ENCODE data around the gene SH2D5. TPM values are rescaled to one million over a fixed set of nuclear protein-coding genes. Genes with fewer than 3 reads are reported as not detected.

The SH2D5 gene
- total RNA-seq, 1 donor from 2014 or later = 1.2 TPM

- Mint-ChIP-seq H3K27ac (ENCODE audit: unreplicated experiment) (peak overlapping the region; percentile 59), H3K9me3 (ENCODE audit: unreplicated experiment) (peaks cover 17% of the 10 kb centered on the region), H3K36me3 (ENCODE audit: unreplicated experiment) (no peaks in the 10 kb centered on the region), H3K27me3 (ENCODE audit: unreplicated experiment) (peaks cover 20% of the 10 kb centered on the region), H3K4me3 (ENCODE audit: unreplicated experiment) (peak overlapping the region; percentile 58), H3K4me1 (ENCODE audit: low read depth, unreplicated experiment) (peaks cover 22% of the 10 kb centered on the region)
- TF ChIP-seq, protein P1, sequence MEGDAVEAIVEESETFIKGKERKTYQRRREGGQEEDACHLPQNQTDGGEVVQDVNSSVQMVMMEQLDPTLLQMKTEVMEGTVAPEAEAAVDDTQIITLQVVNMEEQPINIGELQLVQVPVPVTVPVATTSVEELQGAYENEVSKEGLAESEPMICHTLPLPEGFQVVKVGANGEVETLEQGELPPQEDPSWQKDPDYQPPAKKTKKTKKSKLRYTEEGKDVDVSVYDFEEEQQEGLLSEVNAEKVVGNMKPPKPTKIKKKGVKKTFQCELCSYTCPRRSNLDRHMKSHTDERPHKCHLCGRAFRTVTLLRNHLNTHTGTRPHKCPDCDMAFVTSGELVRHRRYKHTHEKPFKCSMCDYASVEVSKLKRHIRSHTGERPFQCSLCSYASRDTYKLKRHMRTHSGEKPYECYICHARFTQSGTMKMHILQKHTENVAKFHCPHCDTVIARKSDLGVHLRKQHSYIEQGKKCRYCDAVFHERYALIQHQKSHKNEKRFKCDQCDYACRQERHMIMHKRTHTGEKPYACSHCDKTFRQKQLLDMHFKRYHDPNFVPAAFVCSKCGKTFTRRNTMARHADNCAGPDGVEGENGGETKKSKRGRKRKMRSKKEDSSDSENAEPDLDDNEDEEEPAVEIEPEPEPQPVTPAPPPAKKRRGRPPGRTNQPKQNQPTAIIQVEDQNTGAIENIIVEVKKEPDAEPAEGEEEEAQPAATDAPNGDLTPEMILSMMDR (IDR thresholded peaks at IDR 0.05; ENCODE audit: partially characterized antibody, unreplicated experiment) = no peak
- no peak for DNase-seq
Observed at GRCh38 chr1:20699558-20699957, 32.9 kb downstream of the SH2D5 start.

DNA sequence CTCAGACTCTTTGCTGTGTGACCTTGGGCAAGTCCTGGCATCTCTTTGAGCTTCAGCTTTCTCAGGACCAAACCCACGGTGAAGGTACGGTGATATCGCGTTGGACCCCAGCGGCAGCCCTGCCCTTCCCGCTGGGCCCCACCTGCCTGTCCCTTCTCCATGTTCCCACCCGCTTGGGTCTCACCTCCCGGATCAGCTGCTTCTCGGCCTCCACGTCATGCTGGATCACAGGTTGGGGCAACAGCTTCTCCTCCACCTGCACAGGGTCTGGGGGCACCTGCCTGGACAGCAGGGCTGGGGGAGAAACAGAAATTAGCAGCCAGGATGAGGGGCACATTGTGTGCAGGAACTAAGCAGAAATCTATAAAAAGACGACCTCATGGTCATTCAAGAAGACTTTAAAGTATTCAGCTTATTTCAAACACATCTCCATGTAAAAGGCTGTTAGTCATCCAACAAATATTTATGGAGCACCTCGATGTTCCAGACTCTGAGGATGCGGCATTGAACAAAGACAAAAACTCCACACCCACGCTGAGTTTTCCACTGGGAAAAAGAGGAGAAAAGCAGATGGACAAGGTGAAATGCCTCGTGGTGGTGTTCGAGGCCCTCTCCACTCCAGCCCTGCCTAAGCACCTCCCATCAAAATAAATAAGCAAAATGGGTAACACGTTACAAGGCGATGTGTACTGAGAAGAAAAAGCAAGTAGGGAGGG, 34.1 kb downstream of the SH2D5 start:
- peaks cover 10% of the 10 kb centered on the region for H3K9me3 Mint-ChIP-seq (ENCODE audit: unreplicated experiment)
- H3K4me3 Mint-ChIP-seq (ENCODE audit: unreplicated experiment) = no peak overlapping the region
- TF ChIP-seq, protein P1 (IDR thresholded peaks at IDR 0.05; ENCODE audit: partially characterized antibody, unreplicated experiment) = no peak

GRCh38 chr1:20697563-20697962, 34.9 kb downstream of the SH2D5 start:
- DNase-seq = no peak
- Mint-ChIP-seq H3K27ac (ENCODE audit: unreplicated experiment) (no peak overlapping the region), H3K9me3 (ENCODE audit: unreplicated experiment) (peaks cover 6% of the 10 kb centered on the region), H3K4me3 (ENCODE audit: unreplicated experiment) (peak overlapping the region; percentile 42), H3K36me3 (ENCODE audit: unreplicated experiment) (no peaks in the 10 kb centered on the region), H3K4me1 (ENCODE audit: low read depth, unreplicated experiment) (peaks cover 11% of the 10 kb centered on the region), H3K27me3 (ENCODE audit: unreplicated experiment) (peaks cover 7% of the 10 kb centered on the region)
- TF ChIP-seq, protein P1 (IDR thresholded peaks at IDR 0.05; ENCODE audit: partially characterized antibody, unreplicated experiment) = no peak

More for the DNA sequence above, 34.1 kb downstream of the SH2D5 start:
- peaks cover 11% of the 10 kb centered on the region for H3K27me3 Mint-ChIP-seq (ENCODE audit: unreplicated experiment)
- H3K36me3 Mint-ChIP-seq (ENCODE audit: unreplicated experiment) = no peaks in the 10 kb centered on the region
- peak overlapping the region; percentile 48 for H3K27ac Mint-ChIP-seq (ENCODE audit: unreplicated experiment)
- H3K4me1 Mint-ChIP-seq (ENCODE audit: low read depth, unreplicated experiment) = peaks cover 16% of the 10 kb centered on the region
- DNase-seq = no peak

GRCh38 chr1:20696397-20697333, 35.8 kb downstream of the SH2D5 start:
- DNase-seq = peak; percentile 92
- peak overlapping the region; percentile 83 for H3K4me3 Mint-ChIP-seq (ENCODE audit: unreplicated experiment)
- H3K36me3 Mint-ChIP-seq (ENCODE audit: unreplicated experiment) = no peaks in the 10 kb centered on the region
- peaks cover 5% of the 10 kb centered on the region for H3K9me3 Mint-ChIP-seq (ENCODE audit: unreplicated experiment)
- TF ChIP-seq, protein P1 (IDR thresholded peaks at IDR 0.05; ENCODE audit: partially characterized antibody, unreplicated experiment) = peak; percentile 99
- peaks cover 11% of the 10 kb centered on the region for H3K4me1 Mint-ChIP-seq (ENCODE audit: low read depth, unreplicated experiment)
- H3K27ac Mint-ChIP-seq (ENCODE audit: unreplicated experiment) = peak overlapping the region; percentile 93
- H3K27me3 Mint-ChIP-seq (ENCODE audit: unreplicated experiment) = peaks cover 9% of the 10 kb centered on the region

Data from glutamatergic neuron (in vitro differentiated cells).